Amniotic epithelial cell (primary cell): Measurements from ENCODE around the gene CEP43.

ENCODE experiments used
- DNase-seq: peaks from one replicate; pipeline ENCODE4 v3.0.0-alpha.2; 2010; ENCODE audit warnings: low read depth

CEP43 gene

GRCh38 chr6:166999145-166999883, at the start of gene CEP43:
Gene CEP43, plus strand, starts transcription at chr6:166999397. Its CDS starts 16 bp downstream, at chr6:166999413.
- peak; percentile 90 for DNase-seq

GRCh38 chr6:166949528-166950442, 49.4 kb upstream of the CEP43 start:
- no peak for DNase-seq

- no peak for DNase-seq
These were observed 48.8 kb upstream of the CEP43 start for GRCh38 chr6:166950443-166950821.

- peak; percentile 94 for DNase-seq
These were observed 48.1 kb upstream of the CEP43 start for GRCh38 chr6:166950892-166951669.

- DNase-seq: no peak
These were observed 47.5 kb upstream of the CEP43 start for GRCh38 chr6:166951670-166952060.

GRCh38 chr6:166952121-166952520, 47.1 kb upstream of the CEP43 start:
- DNase-seq: no peak

GRCh38 chr6:166952567-166953486, 46.4 kb upstream of the CEP43 start:
- no peak for DNase-seq

- DNase-seq: peak; percentile 64
These were observed 45.0 kb upstream of the CEP43 start for GRCh38 chr6:166954118-166954713.

GRCh38 chr6:166955121-166955864, 43.9 kb upstream of the CEP43 start:
- DNase-seq: no peak

GRCh38 chr6:166955865-166956443, 43.2 kb upstream of the CEP43 start:
- DNase-seq: no peak

GRCh38 chr6:166956444-166957086, 42.6 kb upstream of the CEP43 start, which contains the start of gene RNASET2:
Gene RNASET2, minus strand, starts transcription at chr6:166956550. Its CDS starts 368 bp downstream, at chr6:166956182.
- peak; percentile 79 for DNase-seq

GRCh38 chr6:166957087-166957804, 42.0 kb upstream of the CEP43 start:
- no peak for DNase-seq

GRCh38 chr6:166957805-166958076, 41.5 kb upstream of the CEP43 start:
- no peak for DNase-seq

- no peak for DNase-seq
These were observed 40.0 kb upstream of the CEP43 start for GRCh38 chr6:166958926-166959861.

GRCh38 chr6:166959911-166960608, 39.1 kb upstream of the CEP43 start:
- no peak for DNase-seq

GRCh38 chr6:166960609-166960978, 38.6 kb upstream of the CEP43 start:
- no peak for DNase-seq

GRCh38 chr6:166966268-166966667, 32.9 kb upstream of the CEP43 start:
- no peak for DNase-seq
